Measurements from ENCODE around the gene FAM53C.
"Not testable (repeated sequence)": the region's sequence is repeated elsewhere in the genome, so short reads cannot be mapped to it uniquely, and the experiment has no call there.

The FAM53C gene

GRCh38 chr5:138370537-138370936 lies 32.5 kb downstream of the FAM53C start:
- DNase-seq (ENCODE audit: insufficient read length) (no peak), FAIRE-seq (no peak)
- TF ChIP-seq POLR2AphosphoS5 (IDR thresholded peaks at IDR 0.05; ENCODE audit: low read depth, low read length) (no peak), POLR2A (IDR thresholded peaks at IDR 0.05; ENCODE audit: low read depth, low read length) (no peak), TAF1 (IDR thresholded peaks at IDR 0.05; ENCODE audit: borderline replicate concordance, low read depth, low read length) (no peak)

GRCh38 chr5:138371454-138371853 lies 33.4 kb downstream of the FAM53C start:
- TF ChIP-seq TAF1 (IDR thresholded peaks at IDR 0.05; ENCODE audit: borderline replicate concordance, low read depth, low read length) = no peak
- TF ChIP-seq POLR2A (IDR thresholded peaks at IDR 0.05; ENCODE audit: low read depth, low read length) = no peak
- TF ChIP-seq POLR2AphosphoS5 (IDR thresholded peaks at IDR 0.05; ENCODE audit: low read depth, low read length) = no peak
- DNase-seq (ENCODE audit: insufficient read length) (no peak), FAIRE-seq (no peak)

- TF ChIP-seq POLR2AphosphoS5 (IDR thresholded peaks at IDR 0.05; ENCODE audit: low read depth, low read length) = no peak
- no peak for TF ChIP-seq TAF1 (IDR thresholded peaks at IDR 0.05; ENCODE audit: borderline replicate concordance, low read depth, low read length)
- TF ChIP-seq POLR2A (IDR thresholded peaks at IDR 0.05; ENCODE audit: low read depth, low read length) = no peak
- no peak for DNase-seq (ENCODE audit: insufficient read length)
- peak; percentile 24 for FAIRE-seq
Observed at GRCh38 chr5:138372225-138372624, 34.2 kb downstream of the FAM53C start.

GRCh38 chr5:138372653-138373052 lies 34.6 kb downstream of the FAM53C start:
- FAIRE-seq = no peak
- no peak for TF ChIP-seq POLR2A (IDR thresholded peaks at IDR 0.05; ENCODE audit: low read depth, low read length)
- DNase-seq (ENCODE audit: insufficient read length) = no peak

- TF ChIP-seq TAF1 (IDR thresholded peaks at IDR 0.05; ENCODE audit: borderline replicate concordance, low read depth, low read length) (no peak), POLR2AphosphoS5 (IDR thresholded peaks at IDR 0.05; ENCODE audit: low read depth, low read length) (no peak), POLR2A (IDR thresholded peaks at IDR 0.05; ENCODE audit: low read depth, low read length) (no peak)
- DNase-seq (ENCODE audit: insufficient read length) = no peak
- no peak for FAIRE-seq
Observed at GRCh38 chr5:138382347-138382746, 44.3 kb downstream of the FAM53C start.

GRCh38 chr5:138385660-138386059 lies 47.6 kb downstream of the FAM53C start:
- TF ChIP-seq TAF1 (IDR thresholded peaks at IDR 0.05; ENCODE audit: borderline replicate concordance, low read depth, low read length) (no peak), POLR2AphosphoS5 (IDR thresholded peaks at IDR 0.05; ENCODE audit: low read depth, low read length) (no peak), POLR2A (IDR thresholded peaks at IDR 0.05; ENCODE audit: low read depth, low read length) (no peak)
- FAIRE-seq (no peak), DNase-seq (ENCODE audit: insufficient read length) (no peak)

- no peak for TF ChIP-seq TAF1 (IDR thresholded peaks at IDR 0.05; ENCODE audit: borderline replicate concordance, low read depth, low read length)
- no peak for TF ChIP-seq POLR2AphosphoS5 (IDR thresholded peaks at IDR 0.05; ENCODE audit: low read depth, low read length)
- TF ChIP-seq POLR2A (IDR thresholded peaks at IDR 0.05; ENCODE audit: low read depth, low read length) = no peak
- no peak for FAIRE-seq
- DNase-seq (ENCODE audit: insufficient read length) = no peak
Observed at GRCh38 chr5:138386290-138386689, 48.2 kb downstream of the FAM53C start.

GRCh38 chr5:138389332-138389731 lies 51.3 kb downstream of the FAM53C start:
- TF ChIP-seq TAF1 (IDR thresholded peaks at IDR 0.05; ENCODE audit: borderline replicate concordance, low read depth, low read length) = no peak
- TF ChIP-seq POLR2A (IDR thresholded peaks at IDR 0.05; ENCODE audit: low read depth, low read length) = no peak
- TF ChIP-seq POLR2AphosphoS5 (IDR thresholded peaks at IDR 0.05; ENCODE audit: low read depth, low read length) = no peak
- FAIRE-seq (no peak), DNase-seq (ENCODE audit: insufficient read length) (no peak)

GRCh38 chr5:138389911-138390310 lies 51.8 kb downstream of the FAM53C start:
- not testable (repeated sequence) for DNase-seq (ENCODE audit: insufficient read length); FAIRE-seq

- no peak for TF ChIP-seq TAF1 (IDR thresholded peaks at IDR 0.05; ENCODE audit: borderline replicate concordance, low read depth, low read length)
- no peak for TF ChIP-seq POLR2A (IDR thresholded peaks at IDR 0.05; ENCODE audit: low read depth, low read length)
- TF ChIP-seq POLR2AphosphoS5 (IDR thresholded peaks at IDR 0.05; ENCODE audit: low read depth, low read length) = no peak
- DNase-seq (ENCODE audit: insufficient read length) (no peak), FAIRE-seq (no peak)
Observed at GRCh38 chr5:138391859-138392386, 53.9 kb downstream of the FAM53C start.
